Mesendoderm (in vitro differentiated cells): ENCODE measurements around the gene AFAP1L2.

Experiments used
- DNase-seq: peaks from one replicate; pipeline ENCODE4 v3.0.0; 2013
- H2AK5ac ChIP-seq: 2 replicates; pipeline ENCODE4 v1.6.1; 2013; ENCODE audit warnings: low read length, inconsistent platforms
- H2BK120ac ChIP-seq: 2 replicates; pipeline ENCODE4 v1.6.1; 2013; ENCODE audit warnings: low read depth, mild to moderate bottlenecking, low read length, moderate library complexity, mixed read lengths
- H2BK15ac ChIP-seq: replicated peaks from 2 replicates; pipeline ENCODE4 v1.6.1; 2013; ENCODE audit warnings: low read depth, mild to moderate bottlenecking, moderate library complexity
- H2BK5ac ChIP-seq: 2 replicates; pipeline ENCODE4 v1.6.1; 2013; ENCODE audit warnings: low read length, inconsistent platforms
- H3K18ac ChIP-seq: 2 replicates; pipeline ENCODE4 v1.6.1; 2013; ENCODE audit warnings: mild to moderate bottlenecking, low read length, mixed read lengths
- H3K23ac ChIP-seq: one replicate; pipeline ENCODE4 v1.6.1; 2013; ENCODE audit warnings: low read length
- H3K27ac ChIP-seq: 2 replicates; pipeline ENCODE4 v1.5.1; 2013; ENCODE audit warnings: low read depth, mild to moderate bottlenecking, inconsistent platforms, low read length, moderate library complexity
- H3K27me3 ChIP-seq: 2 replicates; pipeline ENCODE4 v1.6.1; 2013; ENCODE audit warnings: low read length, control low read depth, mild to moderate bottlenecking, inconsistent platforms; ENCODE audit not compliant: insufficient read depth, poor library complexity
- H3K36me3 ChIP-seq: 2 replicates; pipeline ENCODE4 v1.6.1; 2013; ENCODE audit warnings: low read length, inconsistent platforms; ENCODE audit not compliant: control insufficient read depth, insufficient read depth
- H3K4ac ChIP-seq: one replicate; pipeline ENCODE4 v1.6.1; 2013; ENCODE audit warnings: low read depth, mild to moderate bottlenecking, low read length, moderate library complexity
- H3K4me1 ChIP-seq: 2 replicates; pipeline ENCODE4 v1.6.1; 2013; ENCODE audit warnings: low read depth, low read length, inconsistent platforms; ENCODE audit not compliant: control insufficient read depth
- H3K4me2 ChIP-seq: 2 replicates; pipeline ENCODE4 v1.6.1; 2013; ENCODE audit warnings: low read length
- H3K4me3 ChIP-seq: 2 replicates; pipeline ENCODE4 v1.5.1; 2013; ENCODE audit warnings: mild to moderate bottlenecking, low read length
- H3K56ac ChIP-seq: one replicate; pipeline ENCODE4 v1.6.1; 2013; ENCODE audit warnings: low read length
- H3K79me1 ChIP-seq: 2 replicates; pipeline ENCODE4 v1.6.1; 2013; ENCODE audit warnings: low read length, inconsistent platforms
- H3K79me2 ChIP-seq: 2 replicates; pipeline ENCODE4 v1.6.1; 2013; ENCODE audit warnings: mild to moderate bottlenecking, low read length; ENCODE audit not compliant: control insufficient read depth, insufficient read depth
- H3K9ac ChIP-seq: 2 replicates; pipeline ENCODE4 v1.6.1; 2013; ENCODE audit warnings: low read length, inconsistent platforms
- H4K5ac ChIP-seq: one replicate; pipeline ENCODE4 v1.6.1; 2013; ENCODE audit warnings: low read length
- H4K8ac ChIP-seq: one replicate; pipeline ENCODE4 v1.6.1; 2013; ENCODE audit warnings: low read depth, mild to moderate bottlenecking, control low read depth, low read length, moderate library complexity
- WGBS: extraction: QIAGEN DNeasy Blood & Tissue Kit; methylation state at CpG from one replicate; pipeline ENCODE4 v1.1.7; 2013; ENCODE audit warnings: low lambda C conversion rate, missing lambda C conversion rate; ENCODE audit not compliant: insufficient coverage; ENCODE audit errors: extremely low coverage; 5-methylcytosine and 5-hydroxymethylcytosine counted together

The AFAP1L2 gene

DNA sequence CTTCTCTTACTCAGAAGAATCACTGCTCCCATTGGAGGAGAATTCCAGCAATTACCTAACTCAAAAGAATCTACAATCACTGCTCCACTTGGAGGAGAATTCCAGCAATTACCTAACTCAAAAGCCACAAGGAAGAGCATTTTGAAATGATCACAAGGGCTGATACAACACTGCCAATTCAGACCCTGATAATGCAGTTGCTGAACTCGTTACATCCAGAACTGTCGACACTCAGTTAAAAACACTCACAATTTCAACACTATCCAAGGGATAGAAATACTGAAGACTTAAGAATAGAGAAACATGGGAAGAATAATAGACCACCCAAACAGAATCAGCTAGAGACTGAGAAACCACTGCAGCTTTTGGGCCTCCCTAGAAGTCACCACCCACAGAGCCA lies 27.8 kb downstream of the AFAP1L2 start:
- H2AK5ac ChIP-seq: no peak overlapping the region
- H2BK5ac ChIP-seq: no peak overlapping the region
- H3K4ac ChIP-seq: no peak overlapping the region
- H4K8ac ChIP-seq: no peak overlapping the region
- H3K4me2 ChIP-seq: no peak overlapping the region
- H3K79me1 ChIP-seq: no peaks in the 10 kb centered on the region
- no peak for DNase-seq
- no peak overlapping the region for H4K5ac ChIP-seq
- H3K79me2 ChIP-seq: no peaks in the 10 kb centered on the region
- no peak overlapping the region for H3K9ac ChIP-seq
- H3K4me1 ChIP-seq: no peaks in the 10 kb centered on the region
- H2BK120ac ChIP-seq: no peak overlapping the region
- H2BK15ac ChIP-seq: no peak overlapping the region
- H3K36me3 ChIP-seq: no peaks in the 10 kb centered on the region
- no peak overlapping the region for H3K18ac ChIP-seq
- H3K23ac ChIP-seq: no peak overlapping the region
- no peaks in the 10 kb centered on the region for H3K27me3 ChIP-seq
- no peak overlapping the region for H3K27ac ChIP-seq
- no peak overlapping the region for H3K56ac ChIP-seq
- no CpG with 5 or more reads among the region's 2 CpGs for WGBS
- no peak overlapping the region for H3K4me3 ChIP-seq

DNA sequence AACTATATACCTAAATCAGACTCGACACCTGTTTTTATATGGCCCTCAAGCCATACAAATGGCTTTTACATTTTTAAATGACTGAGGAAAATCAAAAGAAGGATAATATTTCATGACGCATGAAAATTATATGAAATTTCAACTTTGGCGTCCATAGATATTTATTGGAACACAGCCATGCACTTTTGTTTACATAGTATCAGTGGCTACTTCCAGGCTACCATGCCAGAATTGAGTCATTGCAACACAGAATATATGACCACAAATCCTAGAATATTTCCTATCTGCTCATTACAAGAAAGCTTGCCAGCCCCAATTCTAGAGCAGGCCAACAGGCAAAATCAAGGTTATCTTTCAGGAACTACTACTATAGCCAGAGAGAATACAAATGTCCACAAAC lies 29.3 kb downstream of the AFAP1L2 start:
- no peak overlapping the region for H4K5ac ChIP-seq
- no peak overlapping the region for H3K27ac ChIP-seq
- DNase-seq: no peak
- no peak overlapping the region for H2BK15ac ChIP-seq
- no peaks in the 10 kb centered on the region for H3K27me3 ChIP-seq
- H3K4me2 ChIP-seq: no peak overlapping the region
- no peaks in the 10 kb centered on the region for H3K79me2 ChIP-seq
- H3K4me3 ChIP-seq: no peak overlapping the region
- H3K56ac ChIP-seq: no peak overlapping the region
- no peak overlapping the region for H2AK5ac ChIP-seq
- no peak overlapping the region for H3K4ac ChIP-seq
- no peaks in the 10 kb centered on the region for H3K36me3 ChIP-seq
- no peaks in the 10 kb centered on the region for H3K79me1 ChIP-seq
- no peak overlapping the region for H2BK5ac ChIP-seq
- H4K8ac ChIP-seq: no peak overlapping the region
- no peaks in the 10 kb centered on the region for H3K4me1 ChIP-seq
- H2BK120ac ChIP-seq: no peak overlapping the region
- H3K23ac ChIP-seq: no peak overlapping the region
- H3K9ac ChIP-seq: no peak overlapping the region
- no CpG with 5 or more reads among the region's 3 CpGs for WGBS
- no peak overlapping the region for H3K18ac ChIP-seq

DNA sequence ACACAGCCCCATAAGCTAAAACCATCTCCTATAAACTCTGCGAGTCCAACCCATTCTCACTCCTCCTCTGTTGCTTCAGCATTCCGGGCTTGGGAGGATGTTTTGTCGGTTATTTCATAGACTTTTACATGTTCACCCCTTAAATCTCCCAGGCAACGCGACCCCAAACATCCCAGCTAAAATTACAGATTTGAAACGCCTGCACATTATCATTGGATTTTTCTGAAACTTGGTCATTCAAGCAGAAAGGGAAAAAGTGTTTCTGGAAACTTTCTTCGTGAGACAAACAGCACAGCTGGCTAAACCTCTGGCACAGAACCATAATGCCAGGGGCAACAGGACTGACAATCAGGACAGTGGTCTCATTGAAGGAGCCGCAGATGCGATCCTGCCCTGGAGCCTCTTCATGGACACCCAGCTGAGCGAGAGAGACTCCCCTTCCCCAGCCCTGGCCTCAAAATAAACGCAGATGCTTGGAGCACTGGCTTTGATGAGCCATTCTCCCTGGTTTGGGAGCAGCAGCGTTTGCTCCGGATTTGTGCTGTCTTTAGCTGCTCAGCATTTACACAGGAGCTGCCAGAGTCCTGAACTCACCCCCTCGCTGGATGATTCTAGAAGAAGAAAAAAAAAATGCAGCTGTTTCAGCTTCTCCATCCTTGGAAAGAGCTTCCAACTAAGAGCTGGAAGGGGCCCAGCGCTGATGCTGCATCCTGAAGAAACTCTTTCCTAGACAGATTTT lies 30.1 kb downstream of the AFAP1L2 start:
- Histone ChIP-seq H3K23ac (no peak overlapping the region), H3K27ac (no peak overlapping the region)
- no CpG with 5 or more reads among the region's 15 CpGs for WGBS

DNA sequence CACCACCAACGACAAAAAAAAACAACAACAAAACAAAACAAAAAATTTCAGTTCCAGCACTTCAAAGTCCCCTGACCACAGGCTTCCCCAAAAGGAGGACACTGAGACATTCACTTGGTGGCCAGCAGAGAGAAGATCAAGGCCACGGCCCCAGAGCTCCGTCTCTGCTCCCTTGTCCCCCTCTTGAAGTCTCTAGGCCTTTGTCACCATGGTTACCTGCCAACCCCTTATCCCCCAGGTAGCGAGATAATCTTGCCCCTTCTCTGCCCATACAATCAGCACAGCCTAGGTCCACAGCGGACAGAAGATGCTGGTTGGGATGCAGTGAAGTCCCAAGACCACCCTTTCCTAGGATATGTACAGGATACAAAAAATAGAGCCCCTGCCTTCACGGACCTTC lies 30.7 kb downstream of the AFAP1L2 start:
- H3K79me2 ChIP-seq: no peaks in the 10 kb centered on the region
- no peak overlapping the region for H3K9ac ChIP-seq
- H4K8ac ChIP-seq: no peak overlapping the region
- H3K27me3 ChIP-seq: no peaks in the 10 kb centered on the region
- H3K18ac ChIP-seq: no peak overlapping the region
- no peaks in the 10 kb centered on the region for H3K79me1 ChIP-seq
- no peaks in the 10 kb centered on the region for H3K4me1 ChIP-seq
- no peak overlapping the region for H2BK5ac ChIP-seq
- H2BK15ac ChIP-seq: no peak overlapping the region
- H3K36me3 ChIP-seq: no peaks in the 10 kb centered on the region
- no CpG with 5 or more reads among the region's 6 CpGs for WGBS
- no peak overlapping the region for H3K23ac ChIP-seq
- no peak overlapping the region for H3K56ac ChIP-seq
- no peak for DNase-seq
- H2BK120ac ChIP-seq: no peak overlapping the region
- H3K4me3 ChIP-seq: no peak overlapping the region
- H3K4me2 ChIP-seq: no peak overlapping the region
- H2AK5ac ChIP-seq: no peak overlapping the region
- no peak overlapping the region for H3K27ac ChIP-seq
- no peak overlapping the region for H4K5ac ChIP-seq
- H3K4ac ChIP-seq: no peak overlapping the region

More for the DNA sequence above, 30.1 kb downstream of the AFAP1L2 start:
- Histone ChIP-seq H3K36me3 (no peaks in the 10 kb centered on the region), H3K4ac (no peak overlapping the region), H3K27me3 (no peaks in the 10 kb centered on the region), H2BK5ac (no peak overlapping the region), H3K79me2 (no peaks in the 10 kb centered on the region), H3K79me1 (no peaks in the 10 kb centered on the region), H3K56ac (no peak overlapping the region), H3K4me1 (no peaks in the 10 kb centered on the region), H2BK120ac (no peak overlapping the region), H3K18ac (no peak overlapping the region), H2AK5ac (no peak overlapping the region), H3K4me2 (no peak overlapping the region), H2BK15ac (no peak overlapping the region), H3K4me3 (no peak overlapping the region), H4K8ac (no peak overlapping the region), H3K9ac (no peak overlapping the region), H4K5ac (no peak overlapping the region)
- DNase-seq: no peak

DNA sequence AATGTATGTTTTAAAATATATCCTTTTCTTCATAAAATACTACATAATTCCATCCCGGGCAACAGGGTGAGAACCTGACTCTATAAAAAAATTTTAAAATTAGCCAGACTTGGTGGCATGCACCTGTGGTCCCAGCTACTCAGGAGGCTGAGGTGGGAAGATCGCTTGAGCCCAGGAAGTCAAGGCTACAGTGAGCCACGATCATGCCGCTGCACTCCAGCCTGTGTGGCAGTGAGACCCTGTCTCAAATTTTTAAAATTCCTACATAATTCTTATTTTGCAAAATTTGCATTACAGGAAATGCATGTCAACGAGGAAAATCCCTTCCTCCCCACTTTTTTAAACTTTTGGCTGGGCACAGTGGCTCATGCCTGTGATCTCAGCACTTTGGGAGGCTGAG lies 31.3 kb downstream of the AFAP1L2 start:
- H3K18ac ChIP-seq: no peak overlapping the region
- no peak overlapping the region for H3K4me2 ChIP-seq
- H3K4ac ChIP-seq: no peak overlapping the region
- H3K4me3 ChIP-seq: no peak overlapping the region
- no peak overlapping the region for H2BK120ac ChIP-seq
- WGBS: no CpG with 5 or more reads among the region's 5 CpGs
- H3K9ac ChIP-seq: no peak overlapping the region
- no peak overlapping the region for H4K8ac ChIP-seq
- no peak for DNase-seq
- H3K36me3 ChIP-seq: no peaks in the 10 kb centered on the region
- no peak overlapping the region for H3K23ac ChIP-seq
- no peaks in the 10 kb centered on the region for H3K27me3 ChIP-seq
- H3K79me2 ChIP-seq: no peaks in the 10 kb centered on the region
- H3K79me1 ChIP-seq: no peaks in the 10 kb centered on the region
- no peak overlapping the region for H4K5ac ChIP-seq
- no peak overlapping the region for H3K56ac ChIP-seq
- no peak overlapping the region for H3K27ac ChIP-seq
- H3K4me1 ChIP-seq: no peaks in the 10 kb centered on the region
- H2BK5ac ChIP-seq: no peak overlapping the region
- H2AK5ac ChIP-seq: no peak overlapping the region
- H2BK15ac ChIP-seq: no peak overlapping the region

DNA sequence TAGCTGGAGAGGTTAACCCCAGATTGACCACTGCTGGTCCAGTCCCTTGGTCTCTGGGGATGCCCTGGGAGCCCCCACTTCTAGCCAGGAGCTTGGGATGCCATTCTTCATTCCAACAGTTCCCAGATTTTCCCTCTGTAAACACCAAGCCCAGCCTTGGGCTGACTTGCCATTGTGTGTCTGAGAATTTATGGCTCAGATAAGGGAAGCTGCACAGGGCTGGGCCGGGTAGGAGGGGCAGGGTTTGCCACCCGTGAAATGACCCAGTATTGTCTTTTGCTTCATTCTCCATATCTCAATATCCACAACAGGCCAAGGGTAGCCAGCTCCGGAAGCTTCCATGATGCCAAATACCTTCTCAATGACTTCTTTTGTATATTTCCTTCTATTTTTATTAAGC lies 32.1 kb downstream of the AFAP1L2 start:
- Histone ChIP-seq H3K56ac (no peak overlapping the region), H2AK5ac (no peak overlapping the region), H2BK5ac (no peak overlapping the region), H4K5ac (no peak overlapping the region), H4K8ac (no peak overlapping the region), H3K4me2 (no peak overlapping the region), H2BK15ac (no peak overlapping the region), H3K36me3 (no peaks in the 10 kb centered on the region), H3K4ac (no peak overlapping the region), H3K4me3 (no peak overlapping the region), H3K79me2 (no peaks in the 10 kb centered on the region), H3K27me3 (no peaks in the 10 kb centered on the region), H3K23ac (no peak overlapping the region), H3K9ac (no peak overlapping the region), H3K27ac (no peak overlapping the region), H3K79me1 (no peaks in the 10 kb centered on the region), H3K4me1 (no peaks in the 10 kb centered on the region), H2BK120ac (no peak overlapping the region), H3K18ac (no peak overlapping the region)
- no peak for DNase-seq
- no CpG with 5 or more reads among the region's 3 CpGs for WGBS
